ENCODE results near the gene EBI3.
"Not testable (repeated sequence)": the region's sequence is repeated elsewhere in the genome, so short reads cannot be mapped to it uniquely, and the experiment has no call there.

The EBI3 gene

GRCh38 chr19:4217429-4218264 is 11.7 kb upstream of the EBI3 start:
- H3K4me1 Mint-ChIP-seq = peaks cover 23% of the 10 kb centered on the region
- no peak overlapping the region for H3K27ac Mint-ChIP-seq
- H3K9me3 Mint-ChIP-seq = no peaks in the 10 kb centered on the region
- H3K27me3 Mint-ChIP-seq = peaks cover 20% of the 10 kb centered on the region
- H3K36me3 Mint-ChIP-seq = no peaks in the 10 kb centered on the region
- no peak overlapping the region for H3K4me3 Mint-ChIP-seq
- no peak for ATAC-seq

- H3K27me3 Mint-ChIP-seq = peaks cover 11% of the 10 kb centered on the region
- not testable (repeated sequence) for H3K27ac Mint-ChIP-seq, ATAC-seq, H3K36me3 Mint-ChIP-seq, H3K4me3 Mint-ChIP-seq, H3K9me3 Mint-ChIP-seq
- peaks cover 19% of the 10 kb centered on the region for H3K4me1 Mint-ChIP-seq
These were observed 10.8 kb upstream of the EBI3 start for GRCh38 chr19:4218523-4218922.

- no peak overlapping the region for H3K4me3 Mint-ChIP-seq
- H3K4me1 Mint-ChIP-seq = peaks cover 6% of the 10 kb centered on the region
- no peaks in the 10 kb centered on the region for H3K27me3 Mint-ChIP-seq
- H3K27ac Mint-ChIP-seq = no peak overlapping the region
- no peaks in the 10 kb centered on the region for H3K9me3 Mint-ChIP-seq
- H3K36me3 Mint-ChIP-seq = no peaks in the 10 kb centered on the region
- ATAC-seq = no peak
These were observed 9.1 kb upstream of the EBI3 start for GRCh38 chr19:4220188-4220587.

- H3K9me3 Mint-ChIP-seq = peaks cover 3% of the 10 kb centered on the region
- H3K27me3 Mint-ChIP-seq = no peaks in the 10 kb centered on the region
- H3K4me1 Mint-ChIP-seq = peaks cover 14% of the 10 kb centered on the region
- no peak overlapping the region for H3K4me3 Mint-ChIP-seq
- no peak overlapping the region for H3K27ac Mint-ChIP-seq
- ATAC-seq = no peak
- H3K36me3 Mint-ChIP-seq = peaks cover 6% of the 10 kb centered on the region
These were observed 4.9 kb upstream of the EBI3 start for GRCh38 chr19:4224470-4224869.

GRCh38 chr19:4225885-4226284 is 3.4 kb upstream of the EBI3 start:
- no peak for ATAC-seq
- H3K27ac Mint-ChIP-seq = no peak overlapping the region
- peaks cover 3% of the 10 kb centered on the region for H3K9me3 Mint-ChIP-seq
- peaks cover 6% of the 10 kb centered on the region for H3K36me3 Mint-ChIP-seq
- peaks cover 14% of the 10 kb centered on the region for H3K4me1 Mint-ChIP-seq
- no peak overlapping the region for H3K4me3 Mint-ChIP-seq
- H3K27me3 Mint-ChIP-seq = no peaks in the 10 kb centered on the region

- Mint-ChIP-seq H3K27ac (no peak overlapping the region), H3K27me3 (no peaks in the 10 kb centered on the region), H3K36me3 (peaks cover 6% of the 10 kb centered on the region), H3K9me3 (peaks cover 3% of the 10 kb centered on the region), H3K4me3 (no peak overlapping the region), H3K4me1 (peaks cover 10% of the 10 kb centered on the region)
- no peak for ATAC-seq
These were observed 1.6 kb upstream of the EBI3 start for GRCh38 chr19:4227771-4228170.

- no peaks in the 10 kb centered on the region for H3K27me3 Mint-ChIP-seq
- H3K4me3 Mint-ChIP-seq = no peak overlapping the region
- peaks cover 3% of the 10 kb centered on the region for H3K9me3 Mint-ChIP-seq
- peaks cover 16% of the 10 kb centered on the region for H3K4me1 Mint-ChIP-seq
- ATAC-seq = no peak
- H3K36me3 Mint-ChIP-seq = peaks cover 14% of the 10 kb centered on the region
- H3K27ac Mint-ChIP-seq = no peak overlapping the region
These were observed 551 bp upstream of the EBI3 start for GRCh38 chr19:4228765-4229178.

GRCh38 chr19:4230237-4230636 is 914 bp downstream of the EBI3 start:
- H3K4me3 Mint-ChIP-seq, ATAC-seq, H3K9me3 Mint-ChIP-seq, H3K27me3 Mint-ChIP-seq, H3K27ac Mint-ChIP-seq: not testable (repeated sequence)
- peaks cover 17% of the 10 kb centered on the region for H3K4me1 Mint-ChIP-seq
- H3K36me3 Mint-ChIP-seq = peaks cover 27% of the 10 kb centered on the region

GRCh38 chr19:4231521-4231920 is 2.2 kb downstream of the EBI3 start:
- not testable (repeated sequence) for ATAC-seq, H3K4me3 Mint-ChIP-seq, H3K9me3 Mint-ChIP-seq, H3K27me3 Mint-ChIP-seq, H3K27ac Mint-ChIP-seq
- Mint-ChIP-seq H3K36me3 (peaks cover 28% of the 10 kb centered on the region), H3K4me1 (peaks cover 12% of the 10 kb centered on the region)

GRCh38 chr19:4232139-4232538 is 2.8 kb downstream of the EBI3 start:
- not testable (repeated sequence) for H3K4me1 Mint-ChIP-seq, H3K4me3 Mint-ChIP-seq, ATAC-seq

GRCh38 chr19:4232614-4233281 is 3.4 kb downstream of the EBI3 start:
- H3K27me3 Mint-ChIP-seq = no peaks in the 10 kb centered on the region
- H3K9me3 Mint-ChIP-seq = no peaks in the 10 kb centered on the region
- no peak overlapping the region for H3K27ac Mint-ChIP-seq
- H3K4me3 Mint-ChIP-seq = no peak overlapping the region
- peaks cover 9% of the 10 kb centered on the region for H3K4me1 Mint-ChIP-seq
- no peak for ATAC-seq
- peaks cover 35% of the 10 kb centered on the region for H3K36me3 Mint-ChIP-seq

More at GRCh38 chr19:4232139-4232538, 2.8 kb downstream of the EBI3 start:
- not testable (repeated sequence) for H3K9me3 Mint-ChIP-seq, H3K27me3 Mint-ChIP-seq, H3K27ac Mint-ChIP-seq
- H3K36me3 Mint-ChIP-seq = peaks cover 33% of the 10 kb centered on the region

GRCh38 chr19:4233282-4233853 is 4.0 kb downstream of the EBI3 start:
- Mint-ChIP-seq H3K27me3 (no peaks in the 10 kb centered on the region), H3K4me3 (no peak overlapping the region), H3K27ac (peak overlapping the region; percentile 8), H3K36me3 (peaks cover 42% of the 10 kb centered on the region), H3K9me3 (no peaks in the 10 kb centered on the region), H3K4me1 (peaks cover 9% of the 10 kb centered on the region)
- ATAC-seq = no peak

- no peak for ATAC-seq
- Mint-ChIP-seq H3K4me1 (peaks cover 9% of the 10 kb centered on the region), H3K27ac (no peak overlapping the region), H3K36me3 (peaks cover 48% of the 10 kb centered on the region), H3K9me3 (no peaks in the 10 kb centered on the region), H3K27me3 (no peaks in the 10 kb centered on the region), H3K4me3 (no peak overlapping the region)
These were observed 5.0 kb downstream of the EBI3 start for GRCh38 chr19:4234142-4234861.

GRCh38 chr19:4234862-4235201 is 5.5 kb downstream of the EBI3 start:
- Mint-ChIP-seq H3K4me3 (no peak overlapping the region), H3K4me1 (peaks cover 9% of the 10 kb centered on the region), H3K9me3 (no peaks in the 10 kb centered on the region), H3K36me3 (peaks cover 48% of the 10 kb centered on the region), H3K27ac (no peak overlapping the region), H3K27me3 (no peaks in the 10 kb centered on the region)
- no peak for ATAC-seq

GRCh38 chr19:4237510-4237909 is 8.2 kb downstream of the EBI3 start:
- not testable (repeated sequence) for H3K27me3 Mint-ChIP-seq, H3K27ac Mint-ChIP-seq, H3K9me3 Mint-ChIP-seq, ATAC-seq, H3K4me3 Mint-ChIP-seq
- peaks cover 56% of the 10 kb centered on the region for H3K36me3 Mint-ChIP-seq
- H3K4me1 Mint-ChIP-seq = peaks cover 20% of the 10 kb centered on the region
